ENCODE data around the gene GALK2. TPM values are rescaled to one million over a fixed set of nuclear protein-coding genes. Genes with fewer than 3 reads are reported as not detected.
A peak's percentile ranks its signal among the peaks of the same experiment; 100 is the strongest.

Gene GALK2
- total RNA-seq, 2 experiments from 2014 or later, result 11.5 to 11.9 TPM

GRCh38 chr15:49134683-49135341, 35.2 kb upstream of the GALK2 start:
- ChIA-PET POLR2A (no interaction called here), CTCF (no interaction called here)
- H3K36me3 ChIP-seq (ENCODE audit: insufficient read depth, low read length), result peaks cover 91% of the 10 kb centered on the region
- intact Hi-C loops (cut with DNase I, micrococcal nuclease), result no loop called here
- Mint-ChIP-seq H3K36me3 (ENCODE audit: low read depth) (peaks cover 90% of the 10 kb centered on the region), H3K9me3 (no peaks in the 10 kb centered on the region), H3K27me3 (no peaks in the 10 kb centered on the region), H3K4me1 (ENCODE audit: low read depth) (no peaks in the 10 kb centered on the region), H3K27ac (peak overlapping the region; percentile 13), H3K4me3 (no peak overlapping the region)
- no peak overlapping the region for H3K4me3 ChIP-seq (ENCODE audit: low read length)
- no peak for ATAC-seq (ENCODE audit: poor library complexity)
- no peaks in the 10 kb centered on the region for H3K4me1 ChIP-seq (ENCODE audit: insufficient read depth, low read length)
- no peak overlapping the region for H3K27ac ChIP-seq (ENCODE audit: low read depth in 1 of 2, low read length in 2 of 2)
- DNase-seq, result no peak
- TF ChIP-seq CTCF (IDR thresholded peaks at IDR 0.05), result no peak
- no peaks in the 10 kb centered on the region for H3K27me3 ChIP-seq (ENCODE audit: control insufficient read depth in 1 of 2, insufficient read depth in 2 of 2, low read length in 2 of 2)
- H3K9me3 ChIP-seq (ENCODE audit: control insufficient read depth in 1 of 2, insufficient read depth in 1 of 2, low read length in 2 of 2), result no peaks in the 10 kb centered on the region

DNA sequence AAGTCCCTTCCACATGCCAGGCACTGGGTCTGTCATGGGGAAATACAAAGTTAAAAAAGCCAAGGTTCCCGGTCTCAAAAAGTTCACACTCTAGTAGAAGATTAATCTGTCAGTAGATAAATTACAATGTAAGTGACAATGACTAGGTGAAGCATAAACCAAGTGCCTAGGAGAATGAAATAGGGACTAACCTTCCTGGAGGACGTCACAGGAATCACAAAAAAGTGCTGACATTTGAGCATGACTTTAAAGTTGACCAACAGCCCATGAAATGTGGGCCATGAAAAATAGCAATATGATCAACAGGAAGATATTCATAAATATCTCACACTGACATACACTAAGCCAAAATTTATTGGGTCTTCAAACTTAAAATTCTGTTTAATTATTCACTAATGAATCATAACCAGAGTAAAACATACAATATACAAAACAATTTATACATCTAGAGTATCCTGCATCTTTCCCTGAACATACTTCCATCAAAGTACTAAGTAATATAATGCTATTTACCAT, 34.6 kb upstream of the GALK2 start:
- Mint-ChIP-seq H3K27me3 (no peaks in the 10 kb centered on the region), H3K9me3 (no peaks in the 10 kb centered on the region), H3K27ac (peak overlapping the region; percentile 13), H3K36me3 (ENCODE audit: low read depth) (peaks cover 90% of the 10 kb centered on the region), H3K4me3 (no peak overlapping the region), H3K4me1 (ENCODE audit: low read depth) (no peaks in the 10 kb centered on the region)
- H3K36me3 ChIP-seq (ENCODE audit: insufficient read depth, low read length), result peaks cover 88% of the 10 kb centered on the region
- no peaks in the 10 kb centered on the region for H3K4me1 ChIP-seq (ENCODE audit: insufficient read depth, low read length)
- intact Hi-C loops (cut with DNase I, micrococcal nuclease), result no loop called here
- no peak for TF ChIP-seq CTCF (IDR thresholded peaks at IDR 0.05)
- no peaks in the 10 kb centered on the region for H3K27me3 ChIP-seq (ENCODE audit: control insufficient read depth in 1 of 2, insufficient read depth in 2 of 2, low read length in 2 of 2)
- ChIA-PET CTCF (no interaction called here), POLR2A (no interaction called here)
- no peak overlapping the region for H3K27ac ChIP-seq (ENCODE audit: low read depth in 1 of 2, low read length in 2 of 2)
- H3K9me3 ChIP-seq (ENCODE audit: control insufficient read depth in 1 of 2, insufficient read depth in 1 of 2, low read length in 2 of 2), result no peaks in the 10 kb centered on the region
- ATAC-seq (ENCODE audit: poor library complexity), result no peak
- no peak overlapping the region for H3K4me3 ChIP-seq (ENCODE audit: low read length)
- no peak for DNase-seq

GRCh38 chr15:49135911-49136310, 34.1 kb upstream of the GALK2 start:
- ATAC-seq (ENCODE audit: poor library complexity) (no peak), DNase-seq (no peak)
- Mint-ChIP-seq H3K4me3 (no peak overlapping the region), H3K9me3 (no peaks in the 10 kb centered on the region), H3K27me3 (no peaks in the 10 kb centered on the region), H3K4me1 (ENCODE audit: low read depth) (no peaks in the 10 kb centered on the region), H3K36me3 (ENCODE audit: low read depth) (peaks cover 92% of the 10 kb centered on the region), H3K27ac (no peak overlapping the region)
- Histone ChIP-seq H3K27ac (ENCODE audit: low read depth in 1 of 2, low read length in 2 of 2) (no peak overlapping the region), H3K9me3 (ENCODE audit: control insufficient read depth in 1 of 2, insufficient read depth in 1 of 2, low read length in 2 of 2) (no peaks in the 10 kb centered on the region), H3K27me3 (ENCODE audit: control insufficient read depth in 1 of 2, insufficient read depth in 2 of 2, low read length in 2 of 2) (no peaks in the 10 kb centered on the region), H3K36me3 (ENCODE audit: insufficient read depth, low read length) (peaks cover 88% of the 10 kb centered on the region), H3K4me3 (ENCODE audit: low read length) (no peak overlapping the region), H3K4me1 (ENCODE audit: insufficient read depth, low read length) (no peaks in the 10 kb centered on the region)
- POLR2A ChIA-PET, result no interaction called here
- intact Hi-C loops (cut with DNase I, micrococcal nuclease), result no loop called here
- CTCF ChIA-PET, result no interaction called here
- TF ChIP-seq CTCF (IDR thresholded peaks at IDR 0.05), result no peak

Data from CD4-positive, alpha-beta T cell (primary cell).